K562 (cell line): ENCODE measurements around the gene LRP1B.

ENCODE experiments used
- CBFB ChIP-seq: sonication (generic); formaldehyde crosslinking; IDR thresholded peaks from 2 replicates; pipeline ENCODE4 v1.4.0; 2020; ENCODE audit warnings: mild to moderate bottlenecking, missing genetic modification reagents
- CEBPB ChIP-seq: fragments of 450-650 bp; IDR thresholded peaks from 2 replicates; pipeline ENCODE4 v1.6.1; 2016; ENCODE audit warnings: missing genetic modification characterization, missing compliant biosample characterization
- EZH2 ChIP-seq: IDR thresholded peaks from 2 replicates; pipeline ENCODE4 v1.6.1; 2012; ENCODE audit warnings: low read depth, mild to moderate bottlenecking, inconsistent platforms, low read length, borderline replicate concordance
- FOXA1 ChIP-seq: fragments of 450-650 bp; IDR thresholded peaks from 2 replicates; pipeline ENCODE4 v1.6.1; 2016; ENCODE audit warnings: mild to moderate bottlenecking, borderline replicate concordance
- MTA1 ChIP-seq: fragments of 450-650 bp; IDR thresholded peaks from 2 replicates; pipeline ENCODE4 v1.6.1; 2017; ENCODE audit warnings: borderline replicate concordance
- MYNN ChIP-seq, 2 experiments: sonication (generic); formaldehyde crosslinking in 1 of 2; IDR thresholded peaks; 2 replicates each; pipeline versions ENCODE4 v1.5.0 to v1.6.1; 2016 to 2020; ENCODE audit warnings: antibody characterized with exemption in 1 of 2, missing genetic modification reagents in 1 of 2
- RERE ChIP-seq: sonication (generic); formaldehyde crosslinking; IDR thresholded peaks from 2 replicates; pipeline ENCODE4 v1.8.0; 2023; ENCODE audit warnings: missing genetic modification reagents, mild to moderate bottlenecking, borderline replicate concordance
- SMC3 ChIP-seq: conservative IDR thresholded peaks from 2 replicates; pipeline ENCODE4 v1.6.1; 2011; ENCODE audit warnings: low read depth, low read length, improper control_type of control experiment; ENCODE audit not compliant: insufficient read depth
- ZFP1 ChIP-seq: fragments of 450-650 bp; formaldehyde crosslinking; IDR thresholded peaks from 2 replicates; pipeline ENCODE4 v1.4.0; 2020; ENCODE audit warnings: mild to moderate bottlenecking, mixed read lengths

DNA sequence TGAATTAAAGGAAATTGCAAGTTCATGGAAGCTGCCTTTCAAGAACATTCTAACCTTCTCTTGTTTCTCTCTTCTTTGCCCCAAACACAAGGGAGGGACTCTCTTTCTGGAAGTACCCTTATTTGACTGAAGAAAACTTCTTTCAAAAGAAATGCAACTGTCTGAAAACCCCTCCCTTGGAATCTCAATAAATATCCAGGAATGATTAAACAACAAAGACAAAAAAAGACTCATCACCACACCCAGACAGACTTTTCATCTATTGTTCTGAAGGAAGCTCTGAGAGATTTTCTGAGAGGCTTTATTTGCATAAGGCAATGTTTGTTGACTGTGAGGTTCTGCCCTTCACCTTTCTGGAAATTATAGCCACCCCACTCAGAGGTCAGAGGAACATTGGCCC is 1260.9 kb downstream of the LRP1B start:
- no peak for TF ChIP-seq RERE (CRISPR knock-in tag)
- TF ChIP-seq FOXA1, result no peak
- no peak for TF ChIP-seq SMC3
- TF ChIP-seq CEBPB, result no peak
- no peak for TF ChIP-seq ZFP1
- no peak for TF ChIP-seq CBFB (CRISPR knock-in tag)
- no peak for TF ChIP-seq MTA1
- no peak for TF ChIP-seq MYNN (IDR thresholded peaks at IDR 0.05)
- no peak for TF ChIP-seq MYNN (CRISPR knock-in tag; IDR thresholded peaks at IDR 0.05)
- TF ChIP-seq EZH2, result no peak
